Renal pelvis (tissue), 4 donors: ENCODE results near the gene KMO. TPM values are rescaled to one million over a fixed set of nuclear protein-coding genes. Genes with fewer than 3 reads are reported as not detected.

ENCODE experiments used
- DNase-seq: peaks from one replicate; pipeline ENCODE4 v3.0.0-alpha.2; 2013
- polyA plus RNA-seq, 3 donors: library from polyadenylated mRNA; unstranded; fragments of 120-200 nt; gene quantifications; one replicate each; pipeline ENCODE4 v1.2.1, GENCODE V29; 2013; ENCODE audit not compliant: insufficient read length in 3 of 3

Gene KMO
- polyA plus RNA-seq, 3 donors, result 18.2 to 27.6 (median 21.3) TPM

DNA sequence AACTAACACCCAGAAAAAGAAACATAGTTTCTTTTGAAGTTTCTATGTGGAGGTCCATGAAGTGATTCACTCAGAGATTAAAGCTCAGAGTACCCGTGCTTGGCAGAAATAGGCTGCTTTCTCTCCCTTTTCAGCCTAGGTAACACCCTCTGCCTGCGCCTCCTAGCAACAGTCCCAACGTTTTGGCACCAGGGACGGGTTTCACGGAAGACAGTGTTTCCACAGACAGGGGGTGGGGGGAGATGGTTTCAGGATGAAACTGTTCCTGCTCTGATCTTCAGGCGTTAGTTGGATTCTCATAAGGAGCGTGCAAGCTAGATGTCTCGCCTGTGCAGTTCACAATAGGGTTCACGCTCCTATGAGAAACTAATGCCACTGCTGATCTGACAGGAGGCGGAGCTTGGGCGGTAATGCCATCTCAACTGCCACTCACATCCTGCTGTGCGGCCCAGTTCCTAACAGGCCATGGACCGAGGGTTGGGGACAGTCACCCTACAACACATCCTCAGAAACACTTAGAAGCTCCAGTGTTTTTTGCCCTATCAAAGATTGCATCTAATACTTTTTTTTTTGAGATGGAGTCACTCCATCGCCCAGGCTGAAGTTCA, 54.8 kb downstream of the KMO start:
- no peak for DNase-seq

DNA sequence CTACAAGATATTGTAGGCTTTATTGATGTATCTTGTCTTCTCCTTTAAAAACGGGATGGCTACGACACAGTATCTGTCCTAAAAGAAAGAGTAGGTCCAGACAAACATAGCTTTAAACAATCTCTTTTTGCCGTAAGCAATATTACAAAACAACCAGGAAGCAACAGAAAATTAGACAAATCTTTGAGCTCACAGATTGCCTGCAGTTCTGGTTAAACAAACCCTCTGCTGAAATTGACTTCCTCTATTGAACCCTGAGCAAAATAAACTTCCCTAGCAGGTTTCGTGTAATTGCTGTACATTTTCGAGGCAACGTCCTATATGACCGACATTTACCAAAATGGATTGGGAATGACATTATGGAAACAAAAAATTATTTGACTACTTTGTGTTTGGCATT, 57.3 kb downstream of the KMO start:
- no peak for DNase-seq

GRCh38 chr1:241590719-241591118, 58.5 kb downstream of the KMO start:
- no peak for DNase-seq

DNA sequence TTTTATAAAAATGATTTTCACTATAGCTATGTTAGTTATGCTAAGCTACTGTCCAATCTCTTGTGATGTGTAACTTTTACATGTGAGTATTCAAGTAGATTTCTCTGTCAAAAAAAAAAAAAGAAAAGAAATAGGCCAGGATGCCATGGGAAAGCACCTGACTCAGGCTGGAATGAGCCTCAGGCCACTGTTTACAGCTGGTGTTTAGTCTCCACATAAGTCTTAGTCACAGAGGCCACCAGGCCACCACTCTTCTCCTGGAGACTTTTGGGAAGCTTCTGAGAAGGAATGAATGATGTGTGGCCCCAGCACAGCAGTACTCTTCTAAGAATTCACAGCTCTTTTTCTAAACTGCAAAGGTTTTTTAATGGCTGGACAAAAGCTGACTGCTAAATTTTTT, 59.1 kb downstream of the KMO start:
- no peak for DNase-seq

GRCh38 chr1:241591736-241592135, 59.6 kb downstream of the KMO start:
- no peak for DNase-seq

DNA sequence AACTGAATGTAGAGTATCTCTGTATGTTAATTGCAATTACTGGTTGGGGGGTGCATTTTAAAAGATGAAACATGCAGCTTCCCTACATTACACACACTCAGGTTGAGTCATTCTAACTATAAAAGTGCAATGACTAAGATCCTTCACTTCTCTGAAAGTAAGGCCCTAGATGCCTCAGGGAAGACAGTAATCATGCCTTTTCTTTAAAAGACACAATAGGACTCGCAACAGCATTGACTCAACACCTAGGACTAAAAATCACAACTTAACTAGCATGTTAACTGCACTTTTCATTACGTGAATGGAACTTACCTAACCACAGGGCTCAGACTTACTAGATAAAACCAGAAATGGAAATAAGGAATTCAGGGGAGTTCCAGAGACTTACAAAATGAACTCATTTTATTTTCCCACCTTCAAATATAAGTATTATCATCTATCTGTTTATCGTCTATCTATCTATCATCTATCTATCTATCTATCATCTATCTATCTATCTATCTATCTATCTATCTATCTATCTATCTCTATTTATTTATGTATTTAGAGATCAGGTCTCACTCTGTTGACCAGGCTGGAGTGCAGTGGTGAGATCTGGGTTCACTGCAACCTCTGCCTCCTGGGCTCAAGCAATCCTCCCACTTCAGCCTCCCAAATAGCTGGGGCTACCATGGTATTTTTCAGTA, 60.2 kb downstream of the KMO start:
- DNase-seq, result no peak

- no peak for DNase-seq
Measured at GRCh38 chr1:241593186-241593585, 61.0 kb downstream of the KMO start.

GRCh38 chr1:241596633-241597032, 64.5 kb downstream of the KMO start:
- DNase-seq, result no peak

DNA sequence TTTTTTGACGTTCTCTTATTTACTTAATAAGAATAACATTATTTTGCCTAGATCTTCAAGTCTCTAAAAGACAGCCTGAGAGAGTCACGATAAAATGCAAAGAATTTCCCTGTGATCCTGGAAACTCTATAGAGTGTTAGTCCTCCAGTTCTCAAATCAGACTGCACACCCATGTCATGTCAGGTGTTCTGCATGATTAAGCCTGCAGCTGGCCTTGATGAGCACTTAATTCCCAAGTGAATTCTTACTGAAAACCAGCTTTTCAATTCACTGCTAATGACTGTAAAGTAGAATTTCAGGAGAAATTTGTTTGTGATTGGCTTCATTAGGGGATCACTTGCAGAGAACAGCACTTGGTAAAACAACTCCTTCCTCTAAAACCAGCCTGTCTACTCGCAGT, 66.1 kb downstream of the KMO start:
- DNase-seq, result no peak

DNA sequence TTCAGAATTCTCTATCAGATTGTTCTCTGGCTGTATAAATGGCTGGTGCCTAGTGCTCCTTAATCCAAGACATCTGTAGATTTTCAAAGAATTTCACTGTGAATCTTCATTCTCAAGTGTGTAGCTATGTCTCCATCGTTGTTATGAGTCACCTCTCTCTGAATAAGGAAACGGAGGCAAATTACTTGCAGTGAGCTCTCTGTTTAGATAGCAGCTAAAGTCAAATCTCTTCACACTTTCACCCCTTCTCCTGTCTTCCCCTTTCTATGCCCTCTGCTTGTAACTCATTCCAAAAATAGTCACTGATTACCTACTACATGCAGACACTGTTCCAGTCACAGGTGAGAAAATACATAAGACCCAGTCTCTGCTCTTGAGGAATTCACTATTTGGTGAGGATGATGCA, 68.3 kb downstream of the KMO start:
- no peak for DNase-seq

- DNase-seq, result no peak
Measured at GRCh38 chr1:241603731-241604245, 71.6 kb downstream of the KMO start.

- DNase-seq, result no peak
Measured at GRCh38 chr1:241605146-241605805, 73.1 kb downstream of the KMO start.

- no peak for DNase-seq
Measured at GRCh38 chr1:241606544-241606943, 74.4 kb downstream of the KMO start.

DNA sequence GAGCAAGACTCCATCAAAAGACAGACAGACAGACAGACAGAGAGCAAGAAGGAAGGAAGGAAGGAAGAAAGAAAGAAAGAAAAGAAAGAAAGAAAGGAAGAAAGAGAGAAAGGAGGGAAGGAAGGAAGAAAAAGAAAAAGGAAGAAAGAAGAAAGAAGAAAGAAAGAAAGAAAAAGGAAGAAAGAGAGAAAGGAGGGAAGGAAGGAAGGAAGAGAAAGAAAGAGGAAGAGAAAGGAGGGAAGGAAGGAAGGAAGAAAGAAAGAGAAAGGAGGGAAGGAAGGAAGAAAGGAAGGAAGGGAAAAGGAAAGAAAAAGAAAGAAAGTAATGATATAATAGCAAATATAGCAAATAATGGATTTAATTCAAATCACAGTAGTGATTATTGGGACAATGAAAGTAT, 75.3 kb downstream of the KMO start:
- DNase-seq, result no peak

- DNase-seq, result no peak
Measured at GRCh38 chr1:241608379-241609033, 76.3 kb downstream of the KMO start.

DNA sequence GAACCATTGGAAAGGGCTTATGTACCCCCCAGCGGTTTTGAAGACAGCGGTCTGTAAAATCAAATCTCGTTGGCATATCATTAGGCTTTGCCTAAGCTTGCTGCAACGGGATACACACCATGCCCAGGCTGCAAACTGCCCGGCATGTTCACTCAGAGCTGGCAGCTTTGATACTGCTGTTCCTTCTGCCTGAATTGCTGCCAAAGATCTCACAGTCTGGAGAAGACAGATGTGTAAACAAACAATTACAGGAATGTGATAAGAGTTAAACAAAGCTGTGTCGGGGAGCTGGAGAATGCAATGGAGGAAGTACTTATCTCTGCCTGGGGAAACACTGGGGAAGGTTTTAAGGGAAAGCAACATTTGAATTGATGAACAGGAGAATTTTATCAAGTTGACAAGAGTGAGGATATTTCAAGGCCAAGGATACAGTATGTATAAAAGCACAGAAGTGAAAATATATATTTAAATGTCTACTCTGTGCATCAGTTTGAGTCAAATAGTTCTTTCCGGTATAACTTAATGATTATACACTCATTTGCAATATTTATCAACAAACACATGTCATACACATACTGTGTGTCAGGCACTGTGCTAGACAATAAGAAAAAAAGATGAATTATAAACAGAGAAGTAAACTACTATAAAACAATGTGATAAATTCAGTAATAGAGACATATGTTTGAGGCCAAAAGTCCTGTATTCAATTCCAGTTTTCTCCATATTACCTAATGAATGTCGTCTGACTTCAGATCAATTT, 78.1 kb downstream of the KMO start:
- no peak for DNase-seq

- peak; percentile 52 for DNase-seq
Measured at GRCh38 chr1:241611063-241611462, 78.9 kb downstream of the KMO start.

GRCh38 chr1:241611736-241612135, 79.6 kb downstream of the KMO start:
- DNase-seq, result no peak

- DNase-seq, result no peak
Measured at GRCh38 chr1:241612533-241613477, 80.6 kb downstream of the KMO start.

DNA sequence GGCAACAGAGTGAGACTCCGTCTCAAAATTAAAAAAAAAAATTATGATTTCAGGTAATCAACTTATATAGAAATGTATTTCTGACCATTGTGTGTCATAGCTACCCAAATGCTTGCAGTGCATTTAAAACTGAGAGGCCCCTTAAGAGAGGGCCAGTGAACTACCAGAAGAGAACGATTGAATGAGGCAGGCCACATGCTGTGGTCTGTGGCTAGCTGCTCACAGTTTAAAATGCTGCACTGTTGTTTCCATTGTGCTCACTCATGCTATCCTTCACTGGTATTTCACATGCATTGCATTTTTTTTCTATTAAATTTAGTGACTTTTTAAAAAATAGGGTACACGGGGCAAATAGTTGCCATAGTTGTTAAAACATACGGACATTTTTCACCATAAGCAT, 82.0 kb downstream of the KMO start:
- DNase-seq, result no peak

DNA sequence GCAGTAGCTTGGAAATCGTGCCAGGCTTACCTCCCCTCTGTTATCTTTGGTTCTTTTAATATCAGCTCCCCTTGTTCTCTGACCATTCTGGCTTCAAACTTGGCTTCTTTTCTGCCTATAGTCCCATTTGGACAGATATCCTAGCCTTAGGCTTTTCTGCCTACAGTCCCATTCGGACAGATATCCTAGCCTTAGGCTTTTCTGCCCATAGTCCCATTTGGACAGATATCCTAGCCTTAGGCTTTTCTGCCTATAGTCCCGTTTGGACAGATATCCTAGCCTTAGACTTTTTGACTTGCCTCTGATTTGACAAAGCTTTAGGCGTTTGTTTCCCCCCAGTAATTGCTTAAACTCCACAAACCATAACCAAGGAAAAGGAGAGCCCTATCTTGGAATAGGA, 82.4 kb downstream of the KMO start:
- DNase-seq, result no peak
